HEK293 (cell line): ENCODE measurements around the gene CSKMT.

Experiments
- GFI1B ChIP-seq: fragments of 450-650 bp; formaldehyde crosslinking; IDR thresholded peaks from 2 replicates; pipeline ENCODE4 v1.5.1; 2016; ENCODE audit warnings: missing biosample characterization, missing genetic modification characterization
- GLI2 ChIP-seq: fragments of 450-650 bp; formaldehyde crosslinking; IDR thresholded peaks from 2 replicates; pipeline ENCODE4; 2017; ENCODE audit warnings: missing biosample characterization, missing genetic modification characterization, low read depth, borderline replicate concordance
- GLIS1 ChIP-seq: fragments of 450-650 bp; formaldehyde crosslinking; IDR thresholded peaks from 2 replicates; pipeline ENCODE4 v1.5.1; 2016; ENCODE audit warnings: missing biosample characterization, missing genetic modification characterization
- HOXC10 ChIP-seq: sonication (generic); formaldehyde crosslinking; IDR thresholded peaks from 2 replicates; pipeline ENCODE4 v1.8.1; 2023; ENCODE audit warnings: mild to moderate bottlenecking, missing genetic modification reagents
- KLF9 ChIP-seq: fragments of 450-650 bp; formaldehyde crosslinking; IDR thresholded peaks from 2 replicates; pipeline ENCODE4 v1.5.1; 2016; ENCODE audit warnings: missing biosample characterization, missing genetic modification characterization, low read depth
- REST ChIP-seq: fragments of 450-650 bp; formaldehyde crosslinking; IDR thresholded peaks from 2 replicates; pipeline ENCODE4 v1.5.1; 2016; ENCODE audit warnings: missing biosample characterization, missing genetic modification characterization
- TCF7L2 ChIP-seq: IDR thresholded peaks from 2 replicates; pipeline ENCODE4 v1.6.1; 2011; ENCODE audit warnings: low read depth, mild to moderate bottlenecking, inconsistent platforms, low read length, moderate library complexity, borderline replicate concordance
- ZBTB10 ChIP-seq: fragments of 450-650 bp; formaldehyde crosslinking; IDR thresholded peaks from 2 replicates; pipeline ENCODE4 v1.5.1; 2016; ENCODE audit warnings: missing biosample characterization, missing genetic modification characterization
- ZBTB11 ChIP-seq: fragments of 450-650 bp; formaldehyde crosslinking; conservative IDR thresholded peaks from 2 replicates; pipeline ENCODE4 v1.5.1; 2016; ENCODE audit warnings: low read depth, missing biosample characterization, missing genetic modification characterization
- ZBTB20 ChIP-seq: fragments of 450-650 bp; formaldehyde crosslinking; IDR thresholded peaks from 2 replicates; pipeline ENCODE4 v1.5.1; 2016; ENCODE audit warnings: missing biosample characterization, missing genetic modification characterization
- ZBTB8A ChIP-seq: fragments of 450-650 bp; formaldehyde crosslinking; IDR thresholded peaks from 2 replicates; pipeline ENCODE4 v1.5.1; 2016; ENCODE audit warnings: missing biosample characterization, missing genetic modification characterization
- ZEB2 ChIP-seq: fragments of 450-650 bp; formaldehyde crosslinking; IDR thresholded peaks from 2 replicates; pipeline ENCODE4 v1.5.1; 2016; ENCODE audit warnings: missing biosample characterization, missing genetic modification characterization
- ZIC2 ChIP-seq: fragments of 450-650 bp; formaldehyde crosslinking; IDR thresholded peaks from 2 replicates; pipeline ENCODE4 v1.5.1; 2016; ENCODE audit warnings: missing biosample characterization, missing genetic modification characterization
- ZNF19 ChIP-seq: fragments of 450-650 bp; formaldehyde crosslinking; IDR thresholded peaks from 2 replicates; pipeline ENCODE4; 2016; ENCODE audit warnings: missing biosample characterization, missing genetic modification characterization, low read depth
- ZNF248 ChIP-seq: fragments of 450-650 bp; formaldehyde crosslinking; IDR thresholded peaks from 2 replicates; pipeline ENCODE4 v1.5.1; 2017; ENCODE audit warnings: missing biosample characterization, missing genetic modification characterization
- ZNF449 ChIP-seq: fragments of 450-650 bp; formaldehyde crosslinking; IDR thresholded peaks from 2 replicates; pipeline ENCODE4 v1.5.1; 2017; ENCODE audit warnings: missing biosample characterization, mild to moderate bottlenecking, missing genetic modification characterization, moderate library complexity
- ZNF48 ChIP-seq: fragments of 450-650 bp; formaldehyde crosslinking; IDR thresholded peaks from 2 replicates; pipeline ENCODE4 v1.5.1; 2016; ENCODE audit warnings: missing biosample characterization, missing genetic modification characterization
- ZNF510 ChIP-seq: fragments of 450-650 bp; formaldehyde crosslinking; IDR thresholded peaks from 2 replicates; pipeline ENCODE4 v1.5.1; 2018; ENCODE audit warnings: mild to moderate bottlenecking, missing genetic modification characterization, missing biosample characterization; ENCODE audit not compliant: insufficient replicate concordance
- ZNF585B ChIP-seq: fragments of 450-650 bp; formaldehyde crosslinking; IDR thresholded peaks from 2 replicates; pipeline ENCODE4 v1.5.1; 2016; ENCODE audit warnings: missing biosample characterization, missing genetic modification characterization
- ZNF596 ChIP-seq: fragments of 450-650 bp; IDR thresholded peaks from 2 replicates; pipeline ENCODE4 v1.5.0; 2018; ENCODE audit warnings: missing biosample characterization, mild to moderate bottlenecking, missing genetic modification characterization, moderate library complexity
- ZNF624 ChIP-seq: fragments of 450-650 bp; formaldehyde crosslinking; IDR thresholded peaks from 2 replicates; pipeline ENCODE4 v1.5.1; 2017; ENCODE audit warnings: missing biosample characterization, missing genetic modification characterization
- ZNF626 ChIP-seq: fragments of 450-650 bp; sonication (Bioruptor Pico); formaldehyde crosslinking; IDR thresholded peaks from 2 replicates; pipeline ENCODE4 v1.5.1; 2018; ENCODE audit warnings: missing biosample characterization, missing genetic modification characterization, inconsistent platforms
- ZNF670 ChIP-seq: fragments of 450-650 bp; formaldehyde crosslinking; IDR thresholded peaks from 2 replicates; pipeline ENCODE4 v1.5.1; 2016; ENCODE audit warnings: missing biosample characterization, missing genetic modification characterization, low read depth
- ZNF791 ChIP-seq: fragments of 450-650 bp; formaldehyde crosslinking; IDR thresholded peaks from 2 replicates; pipeline ENCODE4 v1.5.1; 2016; ENCODE audit warnings: missing biosample characterization, missing genetic modification characterization
- ZSCAN18 ChIP-seq: fragments of 450-650 bp; formaldehyde crosslinking; IDR thresholded peaks from 2 replicates; pipeline ENCODE4 v1.5.1; 2016; ENCODE audit warnings: missing biosample characterization, missing genetic modification characterization
- ZSCAN23 ChIP-seq: fragments of 450-650 bp; formaldehyde crosslinking; IDR thresholded peaks from 2 replicates; pipeline ENCODE4 v1.5.1; 2016; ENCODE audit warnings: missing biosample characterization, missing genetic modification characterization
- ZXDB ChIP-seq: fragments of 450-650 bp; formaldehyde crosslinking; IDR thresholded peaks from 2 replicates; pipeline ENCODE4 v1.5.1; 2016; ENCODE audit warnings: missing biosample characterization, missing genetic modification characterization

CSKMT gene

GRCh38 chr11:62709247-62710000 lies 44.3 kb downstream of the CSKMT start (continued):
- TF ChIP-seq ZBTB11 (tag by site-specific recombination) (peak; percentile 91), ZBTB10 (peak; percentile 49), ZSCAN18 (tag by site-specific recombination) (no peak), GLI2 (no peak), ZNF670 (tag by site-specific recombination) (no peak), ZBTB8A (tag by site-specific recombination) (peak; percentile 73), TCF7L2 (no peak), ZNF596 (tag by site-specific recombination) (no peak), ZNF624 (tag by site-specific recombination) (no peak), ZXDB (tag by site-specific recombination) (peak; percentile 41; the same call in 1 of the 2 replicates), ZNF626 (tag by site-specific recombination) (no peak), ZNF585B (no peak), ZNF48 (tag by site-specific recombination) (no peak), GLIS1 (tag by site-specific recombination) (no peak), ZEB2 (tag by site-specific recombination) (peak; percentile 75; the same call in 1 of the 2 replicates), REST (no peak), ZNF248 (no peak), ZBTB20 (tag by site-specific recombination) (peak; percentile 100), ZNF449 (tag by site-specific recombination) (no peak), ZIC2 (peak; percentile 11; the same call in 1 of the 2 replicates), KLF9 (peak; percentile 62; the same call in 1 of the 2 replicates), ZNF510 (no peak), HOXC10 (CRISPR knock-in tag) (no peak), ZSCAN23 (tag by site-specific recombination) (no peak), ZNF791 (no peak), ZNF19 (tag by site-specific recombination) (no peak), GFI1B (tag by site-specific recombination) (no peak)
